ENCODE data around the gene GNAZ. TPM values are rescaled to one million over a fixed set of nuclear protein-coding genes. Genes with fewer than 3 reads are reported as not detected.

The GNAZ gene
- total RNA-seq, 1 donor = 1.3 TPM

DNA sequence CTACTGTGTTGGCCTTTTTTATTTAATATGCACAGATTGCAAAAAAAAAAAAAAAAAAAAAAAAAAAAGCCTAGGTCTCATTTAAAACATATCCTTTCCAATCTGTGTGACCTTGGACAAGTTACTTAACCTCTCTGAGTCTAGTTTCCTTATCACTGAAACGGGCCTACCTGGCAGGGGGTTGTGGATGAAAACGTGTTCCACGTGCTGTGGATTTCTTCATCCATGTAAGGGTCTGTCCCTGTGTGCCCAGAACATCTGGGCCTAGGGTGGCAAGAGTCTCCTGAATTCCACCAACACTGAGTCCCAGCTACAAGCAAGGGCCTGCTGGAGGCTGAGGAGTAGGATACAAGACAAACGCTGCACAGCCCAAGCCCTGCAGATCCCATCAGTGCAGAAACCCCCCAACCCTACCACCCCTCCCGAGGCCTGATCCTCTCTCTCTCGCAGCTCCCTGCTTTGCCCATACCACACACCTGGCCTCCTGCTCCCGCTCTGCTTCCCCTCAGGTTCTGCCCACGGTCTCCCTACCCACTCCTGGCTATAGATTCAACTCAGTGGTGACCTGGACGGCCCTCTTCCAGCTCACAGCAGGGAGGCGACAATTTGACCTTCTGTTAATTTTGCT lies 4.7 kb upstream of the GNAZ start:
- TF ChIP-seq, protein P1, sequence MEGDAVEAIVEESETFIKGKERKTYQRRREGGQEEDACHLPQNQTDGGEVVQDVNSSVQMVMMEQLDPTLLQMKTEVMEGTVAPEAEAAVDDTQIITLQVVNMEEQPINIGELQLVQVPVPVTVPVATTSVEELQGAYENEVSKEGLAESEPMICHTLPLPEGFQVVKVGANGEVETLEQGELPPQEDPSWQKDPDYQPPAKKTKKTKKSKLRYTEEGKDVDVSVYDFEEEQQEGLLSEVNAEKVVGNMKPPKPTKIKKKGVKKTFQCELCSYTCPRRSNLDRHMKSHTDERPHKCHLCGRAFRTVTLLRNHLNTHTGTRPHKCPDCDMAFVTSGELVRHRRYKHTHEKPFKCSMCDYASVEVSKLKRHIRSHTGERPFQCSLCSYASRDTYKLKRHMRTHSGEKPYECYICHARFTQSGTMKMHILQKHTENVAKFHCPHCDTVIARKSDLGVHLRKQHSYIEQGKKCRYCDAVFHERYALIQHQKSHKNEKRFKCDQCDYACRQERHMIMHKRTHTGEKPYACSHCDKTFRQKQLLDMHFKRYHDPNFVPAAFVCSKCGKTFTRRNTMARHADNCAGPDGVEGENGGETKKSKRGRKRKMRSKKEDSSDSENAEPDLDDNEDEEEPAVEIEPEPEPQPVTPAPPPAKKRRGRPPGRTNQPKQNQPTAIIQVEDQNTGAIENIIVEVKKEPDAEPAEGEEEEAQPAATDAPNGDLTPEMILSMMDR (IDR thresholded peaks at IDR 0.05; ENCODE audit: insufficient read depth, low read length) = no peak
- no peak overlapping the region for H3K4me3 ChIP-seq (ENCODE audit: low read depth, low read length)
- DNase-seq (ENCODE audit: low read depth) = no peak

DNA sequence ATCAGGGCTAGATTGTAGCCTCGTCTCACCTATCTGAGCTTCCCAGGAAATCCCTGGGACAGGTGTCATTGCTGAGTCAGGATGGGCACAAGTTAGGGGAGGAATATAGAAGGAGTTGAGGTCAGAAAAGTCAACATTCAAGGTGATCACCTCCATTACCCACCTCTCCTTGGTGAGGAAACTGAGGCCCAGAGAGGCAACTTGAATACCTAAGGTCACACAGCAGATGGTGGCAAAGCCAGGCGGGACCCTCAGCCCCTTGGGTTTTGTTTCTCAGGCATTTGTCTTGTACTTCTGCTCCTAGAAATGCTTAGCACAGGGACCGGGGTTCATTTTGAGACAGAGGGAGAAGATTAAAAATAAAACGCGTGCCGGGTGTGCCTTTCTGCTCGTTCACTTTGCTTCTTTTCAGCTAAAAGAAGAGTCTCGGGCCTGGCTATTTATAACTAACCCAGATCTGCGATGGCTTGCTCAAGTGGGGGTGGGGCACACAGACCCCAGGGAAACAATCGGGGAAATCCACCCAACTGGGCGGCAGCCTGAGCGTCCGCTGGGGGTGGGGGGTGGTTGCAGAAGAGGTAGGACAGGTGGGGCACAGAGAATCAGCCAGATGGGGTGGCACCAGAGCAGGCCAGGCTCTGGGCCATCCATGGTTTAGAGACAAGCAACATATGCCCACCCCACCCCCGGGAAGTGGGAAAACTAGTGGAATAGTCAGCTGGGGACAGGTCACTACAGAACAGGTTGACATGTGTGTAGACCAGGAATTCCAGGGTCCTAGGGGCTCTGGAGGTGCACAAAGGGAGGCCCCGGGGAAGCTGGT lies 3.9 kb upstream of the GNAZ start:
- DNase-seq (ENCODE audit: low read depth) = no peak
- H3K4me3 ChIP-seq (ENCODE audit: low read depth, low read length) = no peak overlapping the region
- TF ChIP-seq, protein P1 (IDR thresholded peaks at IDR 0.05; ENCODE audit: insufficient read depth, low read length) = no peak

DNA sequence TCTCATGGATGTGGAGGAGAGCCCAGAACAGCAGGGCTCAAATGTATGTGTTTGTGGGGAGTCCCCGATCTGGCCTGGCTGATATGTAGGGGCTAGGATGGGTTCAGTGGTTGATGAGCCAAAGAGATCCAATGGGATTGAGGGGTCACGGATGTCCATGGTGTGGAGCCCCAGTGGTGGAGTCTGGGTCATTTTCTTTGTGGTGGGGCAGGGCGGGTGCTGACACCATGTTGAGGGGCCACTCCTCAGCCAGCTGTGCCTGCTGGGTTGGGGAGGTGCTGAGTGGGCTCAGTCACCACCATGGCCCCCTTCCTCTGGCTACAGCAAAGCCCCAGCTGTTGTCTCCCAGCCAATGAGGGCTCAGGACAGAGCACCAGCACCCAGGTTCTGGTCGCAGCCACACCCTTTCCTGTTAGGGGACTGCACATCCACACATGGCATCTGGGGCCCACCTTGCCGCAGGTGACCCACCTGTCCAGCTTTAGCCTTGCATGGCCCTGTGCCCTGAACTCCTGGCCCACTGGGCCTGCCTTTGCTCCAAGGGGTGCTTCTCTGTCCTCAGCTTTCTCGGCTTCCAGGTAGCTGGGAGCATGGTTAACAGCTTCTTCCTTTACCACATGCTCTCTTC lies 3.2 kb upstream of the GNAZ start:
- TF ChIP-seq, protein P1 (IDR thresholded peaks at IDR 0.05; ENCODE audit: insufficient read depth, low read length) = no peak
- H3K4me3 ChIP-seq (ENCODE audit: low read depth, low read length) = no peak overlapping the region

DNA sequence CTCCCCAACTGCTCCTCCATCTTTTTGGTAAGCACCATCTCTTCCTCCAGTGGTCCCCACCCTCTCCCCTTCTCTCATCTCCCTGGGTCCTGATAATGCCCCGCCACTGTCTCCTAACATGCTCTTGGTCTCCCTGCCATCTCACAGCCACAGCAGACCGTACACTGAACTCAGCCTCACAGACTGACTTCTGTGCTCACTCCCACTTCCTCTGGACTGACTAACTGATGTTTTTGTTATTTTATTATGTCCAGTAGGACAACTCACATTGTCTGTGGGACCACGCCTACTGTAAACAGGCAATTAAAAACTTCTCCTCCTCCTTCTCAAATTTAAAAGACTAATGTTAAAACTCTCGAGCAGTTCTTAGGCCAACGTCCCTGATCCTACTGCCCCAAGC lies 2.6 kb upstream of the GNAZ start:
- no peak overlapping the region for H3K4me3 ChIP-seq (ENCODE audit: low read depth, low read length)
- TF ChIP-seq, protein P1 (IDR thresholded peaks at IDR 0.05; ENCODE audit: insufficient read depth, low read length) = no peak
- DNase-seq (ENCODE audit: low read depth) = no peak

More for the DNA sequence above, 3.2 kb upstream of the GNAZ start:
- DNase-seq (ENCODE audit: low read depth) = no peak

DNA sequence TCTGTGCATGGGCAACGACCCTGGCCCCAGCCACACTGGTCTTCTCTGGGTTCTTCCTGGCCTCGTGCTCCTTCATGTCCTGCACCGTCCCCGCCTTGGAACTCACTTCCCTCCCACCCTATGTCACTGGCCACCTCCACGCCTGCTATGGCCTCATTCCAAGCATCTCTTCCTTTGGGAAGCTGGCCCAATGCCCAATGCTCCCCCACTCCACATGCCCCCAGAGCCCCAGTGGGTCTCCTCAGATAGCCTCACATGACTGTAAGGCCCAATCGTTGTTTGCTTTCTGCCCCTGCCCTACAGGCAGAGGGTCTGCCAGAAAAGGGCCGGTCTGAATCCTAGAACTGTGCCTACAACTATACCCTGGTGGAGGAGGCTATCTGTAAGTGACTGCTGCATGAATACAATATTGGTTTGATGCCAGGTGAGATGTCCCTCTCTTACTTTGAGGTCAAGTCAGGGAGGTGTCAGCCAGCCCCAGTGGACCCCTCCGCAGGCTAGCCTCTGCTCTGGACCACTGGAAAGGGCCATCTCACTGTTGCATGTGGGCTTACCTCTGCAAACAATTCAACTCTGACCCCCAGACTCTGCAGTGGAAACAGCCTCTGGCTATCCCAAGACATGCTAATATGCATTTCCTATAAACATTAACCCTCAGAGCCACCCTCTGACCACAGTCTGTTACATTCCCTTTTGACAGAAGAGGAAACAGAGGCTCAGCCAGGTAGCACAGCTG lies 2.1 kb upstream of the GNAZ start:
- TF ChIP-seq, protein P1 (IDR thresholded peaks at IDR 0.05; ENCODE audit: insufficient read depth, low read length) = no peak
- H3K4me3 ChIP-seq (ENCODE audit: low read depth, low read length) = no peak overlapping the region
- DNase-seq (ENCODE audit: low read depth) = no peak

DNA sequence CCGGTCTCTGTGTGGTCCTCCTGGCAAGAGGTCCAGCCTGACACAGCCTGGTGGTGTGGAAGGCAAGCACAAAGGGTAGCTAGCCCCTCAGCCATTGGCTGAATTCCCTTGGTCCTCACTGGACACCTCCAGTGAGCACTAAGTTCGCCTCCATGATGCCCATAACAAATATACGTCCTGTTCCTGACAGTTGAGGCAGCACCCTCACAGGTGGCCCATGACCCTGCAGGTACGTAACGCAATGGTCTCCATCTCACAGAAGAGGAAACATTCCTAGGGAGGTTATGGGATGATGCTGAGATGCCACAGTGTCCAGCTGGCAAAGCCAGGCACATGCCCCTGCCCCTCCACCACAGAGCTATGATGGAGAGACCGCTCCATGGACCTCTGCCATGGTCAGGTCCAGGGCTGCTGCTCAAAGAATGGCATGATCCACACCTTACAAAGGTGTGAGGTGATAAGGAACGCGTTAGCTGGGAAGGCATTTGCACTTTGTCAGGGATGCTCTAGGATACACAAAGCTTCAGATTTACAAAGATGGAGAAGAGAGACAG lies 1.4 kb upstream of the GNAZ start:
- TF ChIP-seq, protein P1 (IDR thresholded peaks at IDR 0.05; ENCODE audit: insufficient read depth, low read length) = no peak
- no peak overlapping the region for H3K4me3 ChIP-seq (ENCODE audit: low read depth, low read length)
- DNase-seq (ENCODE audit: low read depth) = no peak

Data from fibroblast of the aortic adventitia (primary cell).